IMR-90 (cell line): ENCODE results near the gene DUS4L.

ENCODE experiments used
- FOS ChIP-seq: fragments of 150-350 bp; IDR thresholded peaks from 2 replicates; pipeline ENCODE4 v1.6.1; 2016; ENCODE audit warnings: low read depth, low read length
- MAZ ChIP-seq: IDR thresholded peaks from 2 replicates; pipeline ENCODE4 v1.6.1; 2012; ENCODE audit warnings: low read depth, mild to moderate bottlenecking, low read length, improper control_type of control experiment, moderate library complexity, borderline replicate concordance
- POLR2A ChIP-seq: IDR thresholded peaks from 2 replicates; pipeline ENCODE4 v1.6.1; 2012; ENCODE audit warnings: mild to moderate bottlenecking, low read depth, low read length
- RAD21 ChIP-seq: IDR thresholded peaks from 2 replicates; pipeline ENCODE4 v1.6.1; 2012; ENCODE audit warnings: low read length, improper control_type of control experiment
- RFX5 ChIP-seq: IDR thresholded peaks from 2 replicates; pipeline ENCODE4 v1.8.0; 2012; ENCODE audit warnings: low read depth, mild to moderate bottlenecking, low read length, moderate library complexity
- TF ChIP-seq, protein P1 (sequence below): conservative IDR thresholded peaks from 2 replicates; pipeline ENCODE4 v1.5.1; 2012; ENCODE audit warnings: mild to moderate bottlenecking, low read depth, low read length, improper control_type of control experiment

DNA sequence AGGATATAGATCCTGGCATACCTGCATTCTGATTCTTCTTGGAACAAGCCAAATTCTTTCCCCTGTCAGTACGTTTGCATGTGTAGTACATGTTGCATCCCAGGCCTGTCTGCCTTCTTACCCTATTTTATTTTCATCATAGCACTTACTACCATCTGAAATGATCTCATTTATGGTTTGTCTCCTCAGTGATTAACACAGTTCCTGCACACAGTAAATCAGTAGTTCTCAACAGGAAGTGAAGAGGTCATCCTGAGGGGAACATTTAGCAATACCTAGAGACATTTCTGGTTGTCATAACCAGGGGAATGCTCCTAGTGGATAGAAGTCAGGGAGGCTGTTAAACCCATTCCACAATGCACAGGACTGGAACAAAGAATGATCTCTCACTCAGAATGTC lies 58.7 kb downstream of the DUS4L start:
- TF ChIP-seq POLR2A (no peak), RFX5 (no peak), MAZ (no peak), RAD21 (no peak), FOS (no peak)
- TF ChIP-seq, protein P1, sequence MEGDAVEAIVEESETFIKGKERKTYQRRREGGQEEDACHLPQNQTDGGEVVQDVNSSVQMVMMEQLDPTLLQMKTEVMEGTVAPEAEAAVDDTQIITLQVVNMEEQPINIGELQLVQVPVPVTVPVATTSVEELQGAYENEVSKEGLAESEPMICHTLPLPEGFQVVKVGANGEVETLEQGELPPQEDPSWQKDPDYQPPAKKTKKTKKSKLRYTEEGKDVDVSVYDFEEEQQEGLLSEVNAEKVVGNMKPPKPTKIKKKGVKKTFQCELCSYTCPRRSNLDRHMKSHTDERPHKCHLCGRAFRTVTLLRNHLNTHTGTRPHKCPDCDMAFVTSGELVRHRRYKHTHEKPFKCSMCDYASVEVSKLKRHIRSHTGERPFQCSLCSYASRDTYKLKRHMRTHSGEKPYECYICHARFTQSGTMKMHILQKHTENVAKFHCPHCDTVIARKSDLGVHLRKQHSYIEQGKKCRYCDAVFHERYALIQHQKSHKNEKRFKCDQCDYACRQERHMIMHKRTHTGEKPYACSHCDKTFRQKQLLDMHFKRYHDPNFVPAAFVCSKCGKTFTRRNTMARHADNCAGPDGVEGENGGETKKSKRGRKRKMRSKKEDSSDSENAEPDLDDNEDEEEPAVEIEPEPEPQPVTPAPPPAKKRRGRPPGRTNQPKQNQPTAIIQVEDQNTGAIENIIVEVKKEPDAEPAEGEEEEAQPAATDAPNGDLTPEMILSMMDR = no peak
